PC-3 (cell line): ENCODE measurements around the gene PKNOX2. TPM values are rescaled to one million over a fixed set of nuclear protein-coding genes. Genes with fewer than 3 reads are reported as not detected.

ENCODE experiments used
- ATAC-seq: fragments of 200-7000 bp; cut with Tn5 transposase; 2 replicates; pipeline ENCODE4 v1.9.1; 2020; ENCODE audit warnings: mild to moderate bottlenecking, moderate library complexity
- BruUV-seq: library from RNA; stranded (reverse); fragments of 400-500 nt; replicated peaks from 2 replicates; lab custom pipeline; 2021; lab: Mats Ljungman, UMichigan
- CTCF ChIA-PET: fragments of 300-600 bp; sonication (Branson Sonifier 250); formaldehyde crosslinking; loops from one replicate; lab custom pipeline; 2022; ENCODE audit warnings: antibody characterized with exemption; lab: Charles Lee
- POLR2A ChIA-PET: fragments of 300-600 bp; sonication (Branson Sonifier 250); formaldehyde crosslinking; loops from one replicate; lab custom pipeline; 2022; ENCODE audit warnings: antibody characterized with exemption; ENCODE audit not compliant: unreplicated experiment; lab: Charles Lee
- DNase-seq: peaks from one replicate; pipeline ENCODE4 v3.0.0-alpha.2; 2015
- H2AFZ ChIP-seq: fragments of 300-600 bp; sonication (generic); 2 replicates; pipeline ENCODE4 v1.6.0; 2016; ENCODE audit warnings: antibody characterized with exemption, low read length
- H3F3A ChIP-seq: fragments of 300-600 bp; sonication (generic); one replicate; pipeline ENCODE4 v1.6.0; 2017; ENCODE audit warnings: antibody characterized with exemption, low read length, control low read depth, mild to moderate bottlenecking; ENCODE audit not compliant: unreplicated experiment
- H3K27ac ChIP-seq: fragments of 300-600 bp; sonication (generic); 2 replicates; pipeline ENCODE4 v1.5.1; 2016; ENCODE audit warnings: mild to moderate bottlenecking, low read length
- H3K27me3 ChIP-seq: fragments of 300-600 bp; sonication (generic); 2 replicates; pipeline ENCODE4 v1.6.1; 2016; ENCODE audit warnings: low read length, mixed read lengths
- H3K36me3 ChIP-seq: fragments of 300-600 bp; sonication (generic); 2 replicates; pipeline ENCODE4 v1.6.1; 2016; ENCODE audit warnings: low read depth, mixed run types, low read length, mixed read lengths
- H3K4me1 ChIP-seq: fragments of 300-600 bp; sonication (generic); 2 replicates; pipeline ENCODE4 v1.5.1; 2016; ENCODE audit warnings: low read length; ENCODE audit not compliant: insufficient read depth
- H3K4me2 ChIP-seq: fragments of 300-600 bp; sonication (generic); 2 replicates; pipeline ENCODE4 v1.6.0; 2016; ENCODE audit warnings: low read length
- H3K4me3 ChIP-seq: fragments of 300-600 bp; sonication (generic); 2 replicates; pipeline ENCODE4 v1.5.1; 2016; ENCODE audit warnings: mild to moderate bottlenecking, low read length, mixed read lengths
- H3K79me2 ChIP-seq: fragments of 300-600 bp; sonication (generic); 2 replicates; pipeline ENCODE4 v1.6.1; 2017; ENCODE audit warnings: low read length, mixed read lengths
- H3K9ac ChIP-seq: fragments of 300-600 bp; sonication (generic); 2 replicates; pipeline ENCODE4 v1.6.0; 2016; ENCODE audit warnings: mild to moderate bottlenecking, low read length
- H3K9me2 ChIP-seq: fragments of 300-600 bp; sonication (generic); replicated peaks from 2 replicates; pipeline ENCODE4 v1.6.1; 2016; ENCODE audit warnings: mixed run types, low read length, mixed read lengths
- H3K9me3 ChIP-seq: fragments of 300-600 bp; sonication (generic); 2 replicates; pipeline ENCODE4 v1.6.1; 2016; ENCODE audit warnings: low read length, mixed read lengths
- H4K20me1 ChIP-seq: fragments of 300-600 bp; sonication (generic); 2 replicates; pipeline ENCODE4 v1.6.1; 2016; ENCODE audit warnings: low read length, mixed read lengths
- CTCF ChIP-seq: fragments of 300-600 bp; sonication (generic); conservative IDR thresholded peaks from 2 replicates; pipeline ENCODE4 v1.5.1; 2017; ENCODE audit warnings: antibody characterized with exemption, low read depth, mild to moderate bottlenecking, low read length
- EZH2 ChIP-seq: fragments of 300-600 bp; sonication (generic); IDR thresholded peaks from one replicate; pipeline ENCODE4 v1.6.1; 2017; ENCODE audit warnings: antibody characterized with exemption, mild to moderate bottlenecking, low read length; ENCODE audit not compliant: unreplicated experiment
- EZH2phosphoT487 ChIP-seq: fragments of 300-600 bp; sonication (generic); IDR thresholded peaks from 2 replicates; pipeline ENCODE4 v1.6.1; 2018; ENCODE audit warnings: mild to moderate bottlenecking, antibody characterized with exemption, low read length, borderline replicate concordance
- intact Hi-C: fragments of 100-400 bp; cut with micrococcal nuclease; formaldehyde crosslinking; loops from 2 replicates; pipeline ENCODE4 v1.9.0; 2023
- total RNA-seq: library from RNA; depleted of rRNA; stranded (reverse); fragments of >200 nt; gene quantifications from 2 replicates; pipeline ENCODE4 v1.2.3, GENCODE V29; 2014

The PKNOX2 gene
- total RNA-seq, 1 experiment from 2014 or later = not detected

GRCh38 chr11:125413226-125413625 lies 248.7 kb downstream of the PKNOX2 start:
- Histone ChIP-seq H3K9me2 (no peaks in the 10 kb centered on the region), H4K20me1 (no peaks in the 10 kb centered on the region), H3F3A (no peaks in the 10 kb centered on the region), H3K9ac (no peak overlapping the region), H3K9me3 (no peaks in the 10 kb centered on the region), H3K4me1 (no peaks in the 10 kb centered on the region), H3K4me3 (no peak overlapping the region), H2AFZ (no peak overlapping the region), H3K4me2 (no peak overlapping the region), H3K36me3 (no peaks in the 10 kb centered on the region), H3K79me2 (no peaks in the 10 kb centered on the region), H3K27ac (no peak overlapping the region), H3K27me3 (peaks cover 69% of the 10 kb centered on the region)
- TF ChIP-seq CTCF (no peak), EZH2 (no peak), EZH2phosphoT487 (no peak)
- ATAC-seq (no peak), DNase-seq (no peak)
- ChIA-PET POLR2A (no interaction called here), CTCF (no interaction called here)
- BruUV-seq = no TSS peak
- intact Hi-C loops = no loop called here

- Histone ChIP-seq H3K4me1 (no peaks in the 10 kb centered on the region), H3K79me2 (no peaks in the 10 kb centered on the region), H3K9ac (no peak overlapping the region), H3F3A (no peaks in the 10 kb centered on the region), H3K36me3 (no peaks in the 10 kb centered on the region), H3K27me3 (peaks cover 70% of the 10 kb centered on the region), H3K9me3 (no peaks in the 10 kb centered on the region), H4K20me1 (no peaks in the 10 kb centered on the region), H3K9me2 (no peaks in the 10 kb centered on the region), H3K27ac (no peak overlapping the region), H3K4me2 (no peak overlapping the region), H3K4me3 (no peak overlapping the region), H2AFZ (no peak overlapping the region)
- DNase-seq (no peak), ATAC-seq (no peak)
- no TSS peak for BruUV-seq
- no peak for TF ChIP-seq EZH2
- TF ChIP-seq CTCF = no peak
- no peak for TF ChIP-seq EZH2phosphoT487
- POLR2A ChIA-PET = no interaction called here
- intact Hi-C loops = no loop called here
- CTCF ChIA-PET = interaction anchor here (0.6 kb wide), 1 partner anchor 45 kb away, joined by 7 read pairs; no protein-coding TSS in a partner anchor
Observed at GRCh38 chr11:125414121-125414520, 249.6 kb downstream of the PKNOX2 start.

- no peaks in the 10 kb centered on the region for H4K20me1 ChIP-seq
- ChIA-PET CTCF (no interaction called here), POLR2A (no interaction called here)
- no TSS peak for BruUV-seq
- no peaks in the 10 kb centered on the region for H3F3A ChIP-seq
- H3K79me2 ChIP-seq = no peaks in the 10 kb centered on the region
- H2AFZ ChIP-seq = no peak overlapping the region
- H3K4me1 ChIP-seq = no peaks in the 10 kb centered on the region
- no peak for TF ChIP-seq EZH2
- TF ChIP-seq CTCF = no peak
- TF ChIP-seq EZH2phosphoT487 = no peak
- intact Hi-C loops = no loop called here
- H3K27ac ChIP-seq = no peak overlapping the region
- ATAC-seq (no peak), DNase-seq (no peak)
- H3K36me3 ChIP-seq = no peaks in the 10 kb centered on the region
- peaks cover 64% of the 10 kb centered on the region for H3K27me3 ChIP-seq
- H3K9ac ChIP-seq = no peak overlapping the region
- H3K4me2 ChIP-seq = no peak overlapping the region
- H3K4me3 ChIP-seq = no peak overlapping the region
- H3K9me2 ChIP-seq = no peaks in the 10 kb centered on the region
- H3K9me3 ChIP-seq = no peaks in the 10 kb centered on the region
Observed at GRCh38 chr11:125416981-125417935, 252.7 kb downstream of the PKNOX2 start.
